Kidney (tissue), 14 donors: ENCODE measurements around the gene PCGF6. TPM values are rescaled to one million over a fixed set of nuclear protein-coding genes. Genes with fewer than 3 reads are reported as not detected.

ENCODE experiments used
- DNase-seq, 5 donors: peaks; one replicate each; pipeline ENCODE4 v3.0.0-alpha.2; 2013 to 2020
- FAIRE-seq: peaks from 2 replicates; lab custom pipeline; 2012; peaks lifted over from hg19 to GRCh38; lab: Jason Lieb, UNC
- H3K27ac ChIP-seq, 2 donors: one replicate each; pipeline ENCODE4 v1.7.0; 2013; ENCODE audit warnings: low read depth in 2 of 2, low read length in 2 of 2, inconsistent platforms in 1 of 2
- H3K27me3 ChIP-seq: one replicate; pipeline ENCODE4 v1.7.1; 2013; ENCODE audit warnings: low read length, inconsistent platforms; ENCODE audit not compliant: control insufficient read depth, insufficient read depth
- H3K36me3 ChIP-seq, 3 donors: one replicate each; pipeline versions ENCODE4 v1.7.0 to v1.7.1; 2013; ENCODE audit warnings: low read length in 3 of 3, control low read depth in 1 of 3, inconsistent platforms in 1 of 3; ENCODE audit not compliant: insufficient read depth in 3 of 3, control insufficient read depth in 2 of 3
- H3K4me1 ChIP-seq, 3 donors: one replicate each; pipeline versions ENCODE4 v1.7.0 to v1.7.1; 2013; ENCODE audit warnings: low read length in 3 of 3, inconsistent platforms in 1 of 3, low read depth in 1 of 3; ENCODE audit not compliant: control insufficient read depth in 2 of 3, insufficient read depth in 2 of 3
- H3K4me3 ChIP-seq, 3 donors: one replicate each; pipeline versions ENCODE4 v1.7.0 to v1.8.1; 2013; ENCODE audit warnings: low read length in 3 of 3, control low read depth in 1 of 3, inconsistent platforms in 1 of 3
- H3K9ac ChIP-seq, 3 donors: one replicate each; pipeline versions ENCODE4 v1.7.0 to v1.7.1; 2013; ENCODE audit warnings: low read length in 3 of 3, control low read depth in 1 of 3, inconsistent platforms in 1 of 3
- H3K9me3 ChIP-seq, 3 donors: one replicate each; pipeline versions ENCODE4 v1.7.0 to v1.7.1; 2013; ENCODE audit warnings: low read length in 3 of 3, control low read depth in 1 of 3, inconsistent platforms in 1 of 3; ENCODE audit not compliant: control insufficient read depth in 2 of 3, insufficient read depth in 1 of 3
- intact Hi-C: fragments of 100-400 bp; cut with DNase I; formaldehyde crosslinking; loops from one replicate; pipeline ENCODE4 v1.11.1; 2022
- polyA plus RNA-seq: library from polyadenylated mRNA; stranded (reverse); fragments of 350-450 nt; fragmentation: Illumina TruSeq; extraction: RNeasy Lipid Tissue Mini Kit (QIAGEN cat#74804); gene quantifications from one replicate; pipeline ENCODE4 v1.2.3, GENCODE V29; 2014; ENCODE audit warnings: low read depth, low replicate concordance; ENCODE audit not compliant: insufficient read depth
- total RNA-seq: library from RNA; stranded (reverse); fragmentation: NEBNext Ultra II Directional; extraction: Animal tissue kit (Norgen Biotek cat#: 25700); gene quantifications from one replicate; pipeline ENCODE4 v1.2.1, GENCODE V29; 2021
- TF ChIP-seq, protein P1 (sequence below): IDR thresholded peaks from 3 replicates; pipeline ENCODE4 v1.5.1; 2012; ENCODE audit warnings: mild to moderate bottlenecking, moderate library complexity, borderline replicate concordance; ENCODE audit not compliant: insufficient read depth; ENCODE audit errors: extremely low read depth
- donor health status: control.
- donor health status: control.
- donor health status: control.
- donor health status: control.
- donor health status: control.
- donor health status: DM: yes; HTN: yes; CAD: no.
- donor health status: Normal renal cell carcinoma (clear cell type).

The PCGF6 gene
- total and polyA plus RNA-seq, 2 donors from 2014 or later: 3.0 to 6.3 TPM

DNA sequence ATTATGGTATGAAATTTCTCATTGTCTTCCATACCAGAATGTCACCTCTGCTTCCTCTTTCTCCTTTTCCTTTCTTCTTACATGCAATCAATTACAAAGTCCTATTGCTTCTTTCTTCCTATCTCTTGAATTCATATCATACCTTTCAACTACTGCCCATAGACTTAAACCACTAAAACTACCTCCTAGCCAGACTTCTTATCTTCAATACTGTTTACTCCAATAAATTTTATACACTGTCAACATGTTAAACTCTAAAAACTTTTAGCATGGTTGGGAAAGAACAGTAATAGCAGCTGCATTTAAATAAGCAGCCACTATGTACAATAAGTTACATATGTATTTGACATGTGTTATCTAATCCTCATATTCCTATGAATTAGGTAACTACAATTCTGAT, 34.9 kb downstream of the PCGF6 start:
- no peak for FAIRE-seq
- Histone ChIP-seq H3K27me3 (no peaks in the 10 kb centered on the region), H3K36me3 (peaks cover 0 to 12% (median 0%) of the 10 kb centered on the region in 3 donors), H3K9me3 (no peaks in the 10 kb centered on the region), H3K27ac (no peak overlapping the region), H3K9ac (no peak overlapping the region), H3K4me1 (no peaks in the 10 kb centered on the region), H3K4me3 (no peak overlapping the region)
- intact Hi-C loops: no loop called here
- TF ChIP-seq, protein P1, sequence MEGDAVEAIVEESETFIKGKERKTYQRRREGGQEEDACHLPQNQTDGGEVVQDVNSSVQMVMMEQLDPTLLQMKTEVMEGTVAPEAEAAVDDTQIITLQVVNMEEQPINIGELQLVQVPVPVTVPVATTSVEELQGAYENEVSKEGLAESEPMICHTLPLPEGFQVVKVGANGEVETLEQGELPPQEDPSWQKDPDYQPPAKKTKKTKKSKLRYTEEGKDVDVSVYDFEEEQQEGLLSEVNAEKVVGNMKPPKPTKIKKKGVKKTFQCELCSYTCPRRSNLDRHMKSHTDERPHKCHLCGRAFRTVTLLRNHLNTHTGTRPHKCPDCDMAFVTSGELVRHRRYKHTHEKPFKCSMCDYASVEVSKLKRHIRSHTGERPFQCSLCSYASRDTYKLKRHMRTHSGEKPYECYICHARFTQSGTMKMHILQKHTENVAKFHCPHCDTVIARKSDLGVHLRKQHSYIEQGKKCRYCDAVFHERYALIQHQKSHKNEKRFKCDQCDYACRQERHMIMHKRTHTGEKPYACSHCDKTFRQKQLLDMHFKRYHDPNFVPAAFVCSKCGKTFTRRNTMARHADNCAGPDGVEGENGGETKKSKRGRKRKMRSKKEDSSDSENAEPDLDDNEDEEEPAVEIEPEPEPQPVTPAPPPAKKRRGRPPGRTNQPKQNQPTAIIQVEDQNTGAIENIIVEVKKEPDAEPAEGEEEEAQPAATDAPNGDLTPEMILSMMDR: no peak
- no peak for DNase-seq

DNA sequence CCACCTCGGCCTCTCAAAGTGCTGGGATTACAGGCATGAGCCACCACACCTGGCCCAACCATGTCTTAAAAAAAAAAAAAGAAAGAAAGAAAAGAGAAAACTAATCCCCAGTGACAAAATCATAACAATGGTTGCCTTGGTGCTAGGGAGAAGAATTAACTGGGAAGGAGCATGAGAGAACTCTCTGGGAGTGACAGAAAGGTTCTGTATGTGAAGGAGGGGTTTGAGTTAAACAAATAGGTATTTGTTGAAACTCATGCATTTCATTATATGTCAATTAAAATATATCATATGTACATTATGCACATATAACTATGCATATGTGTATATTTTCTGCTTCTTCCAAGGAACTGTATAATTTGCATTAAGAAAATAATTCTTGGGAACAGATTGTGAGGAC, 40.7 kb downstream of the PCGF6 start:
- TF ChIP-seq, protein P1: no peak
- peaks cover 0 to 16% (median 0%) of the 10 kb centered on the region in 3 donors for H3K36me3 ChIP-seq
- FAIRE-seq (no peak), DNase-seq (no peak)
- H3K4me1 ChIP-seq: no peaks in the 10 kb centered on the region
- no peaks in the 10 kb centered on the region for H3K9me3 ChIP-seq
- no peak overlapping the region for H3K9ac ChIP-seq
- intact Hi-C loops: no loop called here
- no peak overlapping the region for H3K4me3 ChIP-seq
- H3K27me3 ChIP-seq: no peaks in the 10 kb centered on the region
- no peak overlapping the region for H3K27ac ChIP-seq

DNA sequence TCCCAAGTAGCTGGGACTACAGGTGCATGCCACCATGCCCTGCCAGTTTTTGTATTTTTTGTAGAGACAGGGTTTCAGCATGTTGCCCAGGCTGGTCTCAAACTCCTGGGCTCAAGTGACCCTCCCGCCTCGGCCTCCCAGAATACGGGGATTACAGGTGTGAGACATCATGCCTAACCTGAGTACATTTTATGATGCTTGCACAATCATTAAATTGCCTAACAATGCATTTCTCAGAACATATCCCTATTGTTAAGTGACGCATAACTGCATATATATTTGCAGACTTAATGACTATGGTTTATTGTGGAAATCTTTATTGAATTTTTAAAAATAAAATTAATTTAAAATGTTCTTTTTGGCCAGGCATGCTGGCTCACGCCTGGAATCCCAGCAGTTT, 43.3 kb downstream of the PCGF6 start:
- FAIRE-seq: no peak
- no peaks in the 10 kb centered on the region for H3K4me1 ChIP-seq

More for the DNA sequence above, 43.3 kb downstream of the PCGF6 start:
- no peak for DNase-seq
- TF ChIP-seq, protein P1: no peak
- H3K27me3 ChIP-seq: no peaks in the 10 kb centered on the region
- intact Hi-C loops: no loop called here
- H3K27ac ChIP-seq: no peak overlapping the region
- no peak overlapping the region for H3K9ac ChIP-seq
- peaks cover 0 to 13% (median 0%) of the 10 kb centered on the region in 3 donors for H3K36me3 ChIP-seq
- no peaks in the 10 kb centered on the region for H3K9me3 ChIP-seq
- no peak overlapping the region for H3K4me3 ChIP-seq
